ENCODE results near the gene SCFD2.

The SCFD2 gene

GRCh38 chr4:52999626-53000025 lies 366.2 kb downstream of the SCFD2 start:
- Histone ChIP-seq H3K79me2 (ENCODE audit: low read length) (no peaks in the 10 kb centered on the region), H3K9me3 (ENCODE audit: insufficient read depth, low read length) (no peaks in the 10 kb centered on the region), H4K20me1 (ENCODE audit: insufficient read depth, low read length) (no peaks in the 10 kb centered on the region), H2AFZ (ENCODE audit: low read depth, low read length) (no peak overlapping the region), H3K27ac (ENCODE audit: low read length) (no peak overlapping the region), H3K9ac (ENCODE audit: low read length) (no peak overlapping the region), H3K4me3 (ENCODE audit: low read length) (no peak overlapping the region), H3K4me1 (ENCODE audit: low read length) (peaks cover 3% of the 10 kb centered on the region; the same call in 1 of the 2 replicates), H3K4me2 (ENCODE audit: low read length) (no peak overlapping the region), H3K36me3 (replicated peaks; ENCODE audit: low read depth, low read length) (no peaks in the 10 kb centered on the region), H3K27me3 (ENCODE audit: low read depth, low read length) (no peaks in the 10 kb centered on the region)
- TF ChIP-seq EZH2phosphoT487 (IDR thresholded peaks at IDR 0.05; ENCODE audit: low read depth) (no peak), CTCF (IDR thresholded peaks at IDR 0.05; ENCODE audit: low read depth, low read length) (no peak)

- TF ChIP-seq EZH2phosphoT487 (IDR thresholded peaks at IDR 0.05; ENCODE audit: low read depth) (no peak), CTCF (IDR thresholded peaks at IDR 0.05; ENCODE audit: low read depth, low read length) (no peak)
- H3K27me3 ChIP-seq (ENCODE audit: low read depth, low read length): no peaks in the 10 kb centered on the region
These were observed 367.4 kb downstream of the SCFD2 start for GRCh38 chr4:52998413-52998812.

GRCh38 chr4:52997132-52997416 lies 368.8 kb downstream of the SCFD2 start:
- TF ChIP-seq CTCF (IDR thresholded peaks at IDR 0.05; ENCODE audit: low read depth, low read length) (no peak), EZH2phosphoT487 (IDR thresholded peaks at IDR 0.05; ENCODE audit: low read depth) (no peak)
- no peaks in the 10 kb centered on the region for H3K9me3 ChIP-seq (ENCODE audit: insufficient read depth, low read length)
- no peak overlapping the region for H3K4me2 ChIP-seq (ENCODE audit: low read length)
- H3K9ac ChIP-seq (ENCODE audit: low read length): no peak overlapping the region
- no peaks in the 10 kb centered on the region for H3K27me3 ChIP-seq (ENCODE audit: low read depth, low read length)
- H2AFZ ChIP-seq (ENCODE audit: low read depth, low read length): no peak overlapping the region
- no peak overlapping the region for H3K27ac ChIP-seq (ENCODE audit: low read length)
- H4K20me1 ChIP-seq (ENCODE audit: insufficient read depth, low read length): no peaks in the 10 kb centered on the region
- H3K4me1 ChIP-seq (ENCODE audit: low read length): no peaks in the 10 kb centered on the region
- H3K36me3 ChIP-seq (replicated peaks; ENCODE audit: low read depth, low read length): no peaks in the 10 kb centered on the region
- H3K79me2 ChIP-seq (ENCODE audit: low read length): no peaks in the 10 kb centered on the region
- no peak overlapping the region for H3K4me3 ChIP-seq (ENCODE audit: low read length)

More at GRCh38 chr4:52998413-52998812, 367.4 kb downstream of the SCFD2 start:
- H3K27ac ChIP-seq (ENCODE audit: low read length): no peak overlapping the region
- H3K36me3 ChIP-seq (replicated peaks; ENCODE audit: low read depth, low read length): no peaks in the 10 kb centered on the region
- no peak overlapping the region for H3K4me3 ChIP-seq (ENCODE audit: low read length)
- H3K4me1 ChIP-seq (ENCODE audit: low read length): no peaks in the 10 kb centered on the region
- no peak overlapping the region for H3K4me2 ChIP-seq (ENCODE audit: low read length)
- no peaks in the 10 kb centered on the region for H4K20me1 ChIP-seq (ENCODE audit: insufficient read depth, low read length)
- no peaks in the 10 kb centered on the region for H3K79me2 ChIP-seq (ENCODE audit: low read length)
- H3K9ac ChIP-seq (ENCODE audit: low read length): no peak overlapping the region
- H3K9me3 ChIP-seq (ENCODE audit: insufficient read depth, low read length): no peaks in the 10 kb centered on the region
- no peak overlapping the region for H2AFZ ChIP-seq (ENCODE audit: low read depth, low read length)

- Histone ChIP-seq H3K36me3 (replicated peaks; ENCODE audit: low read depth, low read length) (no peaks in the 10 kb centered on the region), H3K4me1 (ENCODE audit: low read length) (no peaks in the 10 kb centered on the region), H4K20me1 (ENCODE audit: insufficient read depth, low read length) (no peaks in the 10 kb centered on the region), H3K9ac (ENCODE audit: low read length) (no peak overlapping the region), H3K4me3 (ENCODE audit: low read length) (no peak overlapping the region), H2AFZ (ENCODE audit: low read depth, low read length) (no peak overlapping the region), H3K79me2 (ENCODE audit: low read length) (no peaks in the 10 kb centered on the region), H3K4me2 (ENCODE audit: low read length) (no peak overlapping the region), H3K9me3 (ENCODE audit: insufficient read depth, low read length) (no peaks in the 10 kb centered on the region), H3K27me3 (ENCODE audit: low read depth, low read length) (no peaks in the 10 kb centered on the region), H3K27ac (ENCODE audit: low read length) (no peak overlapping the region)
- TF ChIP-seq EZH2phosphoT487 (IDR thresholded peaks at IDR 0.05; ENCODE audit: low read depth) (no peak), CTCF (IDR thresholded peaks at IDR 0.05; ENCODE audit: low read depth, low read length) (no peak)
These were observed 369.4 kb downstream of the SCFD2 start for GRCh38 chr4:52996261-52997131.
